ENCODE data around the gene ANKRD6. TPM values are rescaled to one million over a fixed set of nuclear protein-coding genes. Genes with fewer than 3 reads are reported as not detected.

The ANKRD6 gene
- total RNA-seq, 1 donor: 1.3 TPM

DNA sequence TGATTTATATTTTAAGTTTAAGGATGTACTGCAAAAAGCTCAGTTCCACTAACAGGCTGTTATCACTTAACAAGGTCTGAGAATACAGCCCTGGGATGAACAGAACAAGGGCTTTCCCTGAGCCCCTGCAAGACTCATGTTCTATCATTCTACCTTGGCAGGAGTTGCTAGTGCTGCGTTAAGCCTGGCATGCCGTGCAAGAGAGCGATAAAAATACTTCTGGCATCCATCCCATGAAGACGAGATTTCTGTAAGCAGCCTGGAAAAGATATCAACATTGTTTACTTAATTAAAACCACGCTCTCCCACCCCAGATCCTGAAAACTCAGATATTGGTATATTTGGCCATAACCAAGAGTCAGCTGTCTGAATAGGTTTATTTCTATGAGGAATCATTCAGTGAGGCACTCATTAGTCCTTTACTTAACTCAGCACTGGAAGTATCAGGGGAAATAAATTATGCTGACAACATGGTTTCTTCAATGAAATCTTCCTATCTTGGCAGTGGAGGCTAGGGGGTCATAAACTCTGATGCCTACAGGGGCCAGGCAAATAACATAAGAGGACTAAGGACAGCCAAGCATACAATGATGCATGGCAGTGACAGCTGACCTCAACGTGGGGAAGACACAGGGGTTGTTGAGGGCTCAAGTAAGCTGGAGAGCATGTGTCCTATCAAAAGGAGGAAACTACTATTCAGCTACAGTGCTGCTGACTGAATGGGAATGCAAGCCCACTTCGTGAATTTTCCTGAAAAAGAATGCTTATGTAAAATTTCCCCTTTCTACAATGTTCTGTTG lies 243.2 kb downstream of the ANKRD6 start:
- TF ChIP-seq, protein P1, sequence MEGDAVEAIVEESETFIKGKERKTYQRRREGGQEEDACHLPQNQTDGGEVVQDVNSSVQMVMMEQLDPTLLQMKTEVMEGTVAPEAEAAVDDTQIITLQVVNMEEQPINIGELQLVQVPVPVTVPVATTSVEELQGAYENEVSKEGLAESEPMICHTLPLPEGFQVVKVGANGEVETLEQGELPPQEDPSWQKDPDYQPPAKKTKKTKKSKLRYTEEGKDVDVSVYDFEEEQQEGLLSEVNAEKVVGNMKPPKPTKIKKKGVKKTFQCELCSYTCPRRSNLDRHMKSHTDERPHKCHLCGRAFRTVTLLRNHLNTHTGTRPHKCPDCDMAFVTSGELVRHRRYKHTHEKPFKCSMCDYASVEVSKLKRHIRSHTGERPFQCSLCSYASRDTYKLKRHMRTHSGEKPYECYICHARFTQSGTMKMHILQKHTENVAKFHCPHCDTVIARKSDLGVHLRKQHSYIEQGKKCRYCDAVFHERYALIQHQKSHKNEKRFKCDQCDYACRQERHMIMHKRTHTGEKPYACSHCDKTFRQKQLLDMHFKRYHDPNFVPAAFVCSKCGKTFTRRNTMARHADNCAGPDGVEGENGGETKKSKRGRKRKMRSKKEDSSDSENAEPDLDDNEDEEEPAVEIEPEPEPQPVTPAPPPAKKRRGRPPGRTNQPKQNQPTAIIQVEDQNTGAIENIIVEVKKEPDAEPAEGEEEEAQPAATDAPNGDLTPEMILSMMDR (IDR thresholded peaks at IDR 0.05; ENCODE audit: insufficient read depth, low read depth, low read length): no peak
- H3K4me3 ChIP-seq (ENCODE audit: low read depth, low read length): no peak overlapping the region
- peak; percentile 72 for DNase-seq (ENCODE audit: low read depth)

DNA sequence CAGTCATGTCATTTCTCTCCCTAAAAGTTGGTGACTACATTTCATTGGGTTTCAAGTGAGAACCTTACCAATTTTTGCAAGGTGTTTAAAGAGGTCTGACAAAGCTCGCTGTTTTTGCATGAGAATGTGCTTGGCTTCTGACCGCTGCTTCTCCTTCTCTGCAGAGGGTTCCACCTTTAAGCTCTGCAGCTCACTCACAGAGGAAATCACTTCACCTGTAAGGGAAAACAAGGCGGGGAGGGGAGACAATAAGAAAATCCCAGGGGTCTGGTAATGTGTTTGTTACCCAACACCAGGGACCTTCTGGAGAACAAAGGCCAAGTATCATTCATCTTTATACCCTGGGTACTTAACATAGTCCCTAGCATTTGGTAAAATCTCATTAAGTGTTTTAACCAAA lies 245.6 kb downstream of the ANKRD6 start:
- H3K4me3 ChIP-seq (ENCODE audit: low read depth, low read length): no peak overlapping the region
- DNase-seq (ENCODE audit: low read depth): no peak
- TF ChIP-seq, protein P1 (IDR thresholded peaks at IDR 0.05; ENCODE audit: insufficient read depth, low read depth, low read length): no peak

DNA sequence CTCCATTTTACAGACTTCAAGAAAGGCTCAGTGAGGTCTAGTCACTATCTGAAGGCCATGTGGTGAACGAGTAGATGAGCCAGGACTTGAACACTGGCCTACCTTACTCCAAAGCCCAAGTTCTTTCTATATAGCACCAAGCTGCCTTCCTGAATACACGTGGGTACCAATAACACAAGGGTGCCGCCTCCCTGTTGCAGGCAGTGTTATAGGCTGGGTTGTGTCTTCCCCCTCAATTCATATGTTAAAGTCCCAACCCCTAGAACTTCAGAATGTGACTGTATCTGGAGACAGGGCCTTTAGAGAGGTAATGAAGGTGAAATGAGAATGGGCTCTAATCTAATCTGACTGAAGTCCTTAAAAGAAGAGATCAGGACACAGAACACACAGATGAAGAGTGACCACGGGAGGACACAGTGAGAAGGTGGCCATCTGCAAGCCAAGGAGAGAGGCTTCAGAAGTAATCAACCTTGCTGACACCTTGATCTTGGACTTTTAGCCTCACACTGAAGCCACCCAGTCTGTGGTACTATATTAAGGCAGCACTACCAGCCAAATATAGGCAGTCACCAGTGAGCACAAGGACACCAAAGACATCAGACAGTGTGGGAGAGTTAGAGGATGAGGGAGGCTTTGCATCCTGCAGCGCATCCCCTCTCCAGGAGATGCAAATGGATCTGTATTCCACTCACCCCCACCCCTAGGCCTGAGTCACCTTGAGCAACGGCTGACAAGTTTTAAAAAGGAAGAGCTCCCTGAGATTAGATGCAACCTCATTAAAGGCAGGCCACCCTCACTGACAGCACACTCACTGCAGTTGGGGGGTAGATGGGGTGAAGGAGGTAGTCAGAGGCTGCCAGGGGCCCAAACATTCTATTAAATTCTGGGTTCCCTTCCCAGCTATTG lies 246.5 kb downstream of the ANKRD6 start:
- H3K4me3 ChIP-seq (ENCODE audit: low read depth, low read length): no peak overlapping the region
- DNase-seq (ENCODE audit: low read depth): no peak
- TF ChIP-seq, protein P1 (IDR thresholded peaks at IDR 0.05; ENCODE audit: insufficient read depth, low read depth, low read length): no peak

DNA sequence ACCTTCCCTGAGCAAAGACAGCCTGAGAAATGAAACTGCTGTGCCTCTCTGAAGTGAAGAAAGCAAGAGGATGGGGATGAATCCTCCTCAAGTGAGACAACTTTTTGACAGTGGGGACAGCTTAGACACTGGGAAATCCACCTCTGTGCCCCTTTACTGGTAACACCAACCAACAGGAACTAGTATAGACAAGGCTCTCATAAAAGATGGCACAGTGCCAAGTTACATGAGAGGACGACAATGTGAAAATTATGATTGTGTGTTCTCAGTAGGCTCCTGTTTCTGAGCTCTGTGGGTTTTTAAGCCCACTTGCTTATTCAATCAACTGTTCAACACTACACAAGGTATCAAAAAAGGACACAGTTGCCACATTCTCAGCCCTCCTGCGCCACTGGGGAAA lies 247.2 kb downstream of the ANKRD6 start:
- H3K4me3 ChIP-seq (ENCODE audit: low read depth, low read length): no peak overlapping the region
- DNase-seq (ENCODE audit: low read depth): no peak
- TF ChIP-seq, protein P1 (IDR thresholded peaks at IDR 0.05; ENCODE audit: insufficient read depth, low read depth, low read length): no peak

DNA sequence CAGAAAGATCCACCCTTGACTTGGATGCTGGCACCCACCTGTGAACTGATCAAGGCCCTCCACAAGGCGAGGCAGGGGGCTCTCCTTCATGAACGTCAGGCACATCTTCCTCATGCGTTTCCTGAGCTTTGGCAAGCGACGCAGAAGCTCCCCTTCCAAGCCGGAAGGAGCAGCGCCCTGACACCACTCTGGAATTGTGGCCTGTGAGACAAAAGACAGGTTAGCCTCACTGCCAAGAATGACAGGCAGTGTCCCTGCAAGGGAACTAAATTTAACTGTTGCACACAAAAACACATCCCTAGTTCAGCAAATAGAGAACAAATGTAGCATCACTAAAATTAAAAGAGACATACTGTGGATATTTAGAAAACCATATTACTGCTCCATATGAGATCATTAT lies 247.6 kb downstream of the ANKRD6 start:
- TF ChIP-seq, protein P1 (IDR thresholded peaks at IDR 0.05; ENCODE audit: insufficient read depth, low read depth, low read length): no peak
- no peak for DNase-seq (ENCODE audit: low read depth)
- no peak overlapping the region for H3K4me3 ChIP-seq (ENCODE audit: low read depth, low read length)

DNA sequence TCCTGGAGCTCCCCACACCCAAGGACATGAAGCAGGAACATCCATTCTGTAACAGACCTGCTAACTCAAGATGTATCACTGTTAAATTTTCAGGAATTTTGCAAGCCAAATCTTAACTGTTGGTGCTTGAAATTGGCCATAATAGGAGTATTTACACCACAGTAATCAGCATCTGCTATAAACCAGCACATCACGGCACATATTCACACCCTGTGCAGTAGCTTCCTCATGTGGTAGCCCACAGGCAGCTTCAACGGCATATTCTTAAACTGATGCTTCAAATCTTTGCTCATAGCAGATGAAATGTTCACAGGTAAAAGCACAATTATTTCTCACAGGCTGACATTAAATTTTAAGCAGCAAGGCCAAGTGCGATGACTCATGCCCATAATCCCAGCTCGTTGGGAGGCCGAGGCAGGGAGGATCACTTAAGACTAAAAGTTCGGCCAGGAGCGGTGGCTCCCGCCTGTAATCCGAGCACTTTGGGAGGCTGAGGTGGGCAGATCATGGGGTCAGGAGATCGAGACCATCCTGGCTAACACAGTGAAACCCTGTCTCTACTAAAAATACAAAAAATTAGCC lies 249.1 kb downstream of the ANKRD6 start:
- TF ChIP-seq, protein P1 (IDR thresholded peaks at IDR 0.05; ENCODE audit: insufficient read depth, low read depth, low read length): no peak
- no peak overlapping the region for H3K4me3 ChIP-seq (ENCODE audit: low read depth, low read length)
- DNase-seq (ENCODE audit: low read depth): no peak

All from fibroblast of villous mesenchyme (primary cell).